ENCODE measurements around the gene FOLR2. TPM values are rescaled to one million over a fixed set of nuclear protein-coding genes. Genes with fewer than 3 reads are reported as not detected.
A peak's percentile ranks its signal among the peaks of the same experiment; 100 is the strongest.
"Not testable (repeated sequence)": the region's sequence is repeated elsewhere in the genome, so short reads cannot be mapped to it uniquely, and the experiment has no call there.

The FOLR2 gene
- total RNA-seq, 5 donors from 2014 or later (not counting 1 experiment from before 2014, with no cell fraction given), result not detected

- ATAC-seq (replicated peaks in 1 of 4) (no peak), DNase-seq (no peak)
- no peak overlapping the region for H3K4me3 Mint-ChIP-seq
- peaks cover 0 to 8% of the 10 kb centered on the region in 2 donors for H3K27me3 Mint-ChIP-seq
- ChIA-PET CTCF (no interaction called here), POLR2A (no interaction called here)
- Histone ChIP-seq H3K4me3 (ENCODE audit: control insufficient read depth in 1 of 2, extremely low read depth in 1 of 2, low read length in 1 of 2) (no peak overlapping the region), H3K36me3 (ENCODE audit: control insufficient read depth in 2 of 2, extremely low read depth in 1 of 2, insufficient read depth in 1 of 2, low read length in 1 of 2) (no peaks in the 10 kb centered on the region), H3K9me3 (no peaks in the 10 kb centered on the region), H3K27ac (ENCODE audit: low read length) (no peak overlapping the region), H3K27me3 (replicated peaks in 1 of 2; ENCODE audit: control insufficient read depth in 2 of 2, extremely low read depth in 1 of 2, insufficient read depth in 2 of 2, low read length in 1 of 2) (peaks cover 0 to 5% of the 10 kb centered on the region in 2 experiments), H3K4me1 (ENCODE audit: control insufficient read depth in 1 of 2, extremely low read depth in 1 of 2, insufficient read depth in 2 of 2, low read length in 2 of 2) (no peaks in the 10 kb centered on the region)
- WGBS (ENCODE audit: insufficient coverage), result 11% methylated on average over 1 of the region's 2 CpGs
- H3K9me3 Mint-ChIP-seq, result no peaks in the 10 kb centered on the region
- H3K27ac Mint-ChIP-seq, result no peak overlapping the region
- no peaks in the 10 kb centered on the region for H3K4me1 Mint-ChIP-seq
- no peaks in the 10 kb centered on the region for H3K36me3 Mint-ChIP-seq
Measured at GRCh38 chr11:72203163-72203562, 13.4 kb upstream of the FOLR2 start.

GRCh38 chr11:72204886-72205285 lies 11.7 kb upstream of the FOLR2 start:
- CTCF ChIA-PET, result no interaction called here
- Mint-ChIP-seq H3K27ac (no peak overlapping the region), H3K27me3 (peaks cover 5 to 21% of the 10 kb centered on the region in 2 donors), H3K4me3 (no peak overlapping the region), H3K36me3 (peaks cover 14% of the 10 kb centered on the region), H3K4me1 (no peaks in the 10 kb centered on the region), H3K9me3 (peaks cover 13 to 15% (median 13%) of the 10 kb centered on the region in 3 donors)
- H3K36me3 ChIP-seq (ENCODE audit: control insufficient read depth in 2 of 2, extremely low read depth in 1 of 2, insufficient read depth in 1 of 2, low read length in 1 of 2), result no peaks in the 10 kb centered on the region
- ATAC-seq (replicated peaks in 1 of 4) (no peak), DNase-seq (no peak)
- peaks cover 0 to 5% of the 10 kb centered on the region in 2 experiments for H3K27me3 ChIP-seq (replicated peaks in 1 of 2; ENCODE audit: control insufficient read depth in 2 of 2, extremely low read depth in 1 of 2, insufficient read depth in 2 of 2, low read length in 1 of 2)
- no peak overlapping the region for H3K27ac ChIP-seq (ENCODE audit: low read length)
- peaks cover 2% of the 10 kb centered on the region for H3K9me3 ChIP-seq
- POLR2A ChIA-PET, result no interaction called here
- no peaks in the 10 kb centered on the region for H3K4me1 ChIP-seq (ENCODE audit: control insufficient read depth in 1 of 2, extremely low read depth in 1 of 2, insufficient read depth in 2 of 2, low read length in 2 of 2)
- H3K4me3 ChIP-seq (ENCODE audit: control insufficient read depth in 1 of 2, extremely low read depth in 1 of 2, low read length in 1 of 2), result no peak overlapping the region

- H3K4me3 Mint-ChIP-seq; H3K27me3 ChIP-seq (replicated peaks in 1 of 2; ENCODE audit: control insufficient read depth in 2 of 2, extremely low read depth in 1 of 2, insufficient read depth in 2 of 2, low read length in 1 of 2); POLR2A ChIA-PET; H3K27ac ChIP-seq (ENCODE audit: low read length); H3K36me3 ChIP-seq (ENCODE audit: control insufficient read depth in 2 of 2, extremely low read depth in 1 of 2, insufficient read depth in 1 of 2, low read length in 1 of 2); DNase-seq; H3K9me3 ChIP-seq; H3K4me1 ChIP-seq (ENCODE audit: control insufficient read depth in 1 of 2, extremely low read depth in 1 of 2, insufficient read depth in 2 of 2, low read length in 2 of 2); H3K4me3 ChIP-seq (ENCODE audit: control insufficient read depth in 1 of 2, extremely low read depth in 1 of 2, low read length in 1 of 2); ATAC-seq (replicated peaks in 1 of 4); H3K4me1 Mint-ChIP-seq: not testable (repeated sequence)
- H3K27ac Mint-ChIP-seq, result peak overlapping the region in 1 of 2 donors; percentile 53
- CTCF ChIA-PET, result interaction anchor here in 1 of 2 donors (0.6 kb wide), 1 partner anchor 683 kb away, joined by 3 read pairs; no protein-coding TSS in a partner anchor
- peaks cover 16 to 19% (median 16%) of the 10 kb centered on the region in 3 donors for H3K9me3 Mint-ChIP-seq
- H3K36me3 Mint-ChIP-seq, result peaks cover 18% of the 10 kb centered on the region
- peaks cover 10 to 26% of the 10 kb centered on the region in 2 donors for H3K27me3 Mint-ChIP-seq
- no CpG with 5 or more reads among the region's 2 CpGs for WGBS (ENCODE audit: insufficient coverage)
Measured at GRCh38 chr11:72206794-72207193, 9.8 kb upstream of the FOLR2 start.

GRCh38 chr11:72208281-72208680 lies 8.3 kb upstream of the FOLR2 start:
- CTCF ChIA-PET, result interaction anchor here in 1 of 2 donors (0.9 kb wide), 1 partner anchor 58 kb away, joined by 3 read pairs; no protein-coding TSS in a partner anchor
- POLR2A ChIA-PET, result no interaction called here
- no peak overlapping the region for H3K4me3 ChIP-seq (ENCODE audit: control insufficient read depth in 1 of 2, extremely low read depth in 1 of 2, low read length in 1 of 2)
- Mint-ChIP-seq H3K4me3 (no peak overlapping the region), H3K27ac (no peak overlapping the region), H3K4me1 (no peaks in the 10 kb centered on the region), H3K36me3 (peaks cover 18% of the 10 kb centered on the region), H3K9me3 (peaks cover 16 to 19% (median 16%) of the 10 kb centered on the region in 3 donors), H3K27me3 (peaks cover 10 to 27% of the 10 kb centered on the region in 2 donors)
- H3K27me3 ChIP-seq (replicated peaks in 1 of 2; ENCODE audit: control insufficient read depth in 2 of 2, extremely low read depth in 1 of 2, insufficient read depth in 2 of 2, low read length in 1 of 2), result peaks cover 0 to 9% of the 10 kb centered on the region in 2 experiments
- H3K27ac ChIP-seq (ENCODE audit: low read length), result no peak overlapping the region
- ATAC-seq (replicated peaks in 1 of 4) (no peak), DNase-seq (no peak)
- no peaks in the 10 kb centered on the region for H3K4me1 ChIP-seq (ENCODE audit: control insufficient read depth in 1 of 2, extremely low read depth in 1 of 2, insufficient read depth in 2 of 2, low read length in 2 of 2)
- H3K9me3 ChIP-seq, result peaks cover 2% of the 10 kb centered on the region
- 83% methylated on average over 2 of the region's 3 CpGs for WGBS (ENCODE audit: insufficient coverage)
- no peaks in the 10 kb centered on the region for H3K36me3 ChIP-seq (ENCODE audit: control insufficient read depth in 2 of 2, extremely low read depth in 1 of 2, insufficient read depth in 1 of 2, low read length in 1 of 2)

- ATAC-seq (replicated peaks in 1 of 4) (no peak), DNase-seq (no peak)
- H3K9me3 ChIP-seq, result peaks cover 2% of the 10 kb centered on the region
- ChIA-PET CTCF (no interaction called here), POLR2A (no interaction called here)
- H3K27me3 ChIP-seq (replicated peaks in 1 of 2; ENCODE audit: control insufficient read depth in 2 of 2, extremely low read depth in 1 of 2, insufficient read depth in 2 of 2, low read length in 1 of 2), result peaks cover 0 to 9% of the 10 kb centered on the region in 2 experiments
- no peaks in the 10 kb centered on the region for H3K4me1 Mint-ChIP-seq
- H3K36me3 ChIP-seq (ENCODE audit: control insufficient read depth in 2 of 2, extremely low read depth in 1 of 2, insufficient read depth in 1 of 2, low read length in 1 of 2), result no peaks in the 10 kb centered on the region
- peaks cover 16 to 19% (median 16%) of the 10 kb centered on the region in 3 donors for H3K9me3 Mint-ChIP-seq
- 100% methylated on average over 1 of the region's 4 CpGs for WGBS (ENCODE audit: insufficient coverage)
- H3K4me3 ChIP-seq (ENCODE audit: control insufficient read depth in 1 of 2, extremely low read depth in 1 of 2, low read length in 1 of 2), result no peak overlapping the region
- H3K27ac Mint-ChIP-seq, result no peak overlapping the region
- H3K4me1 ChIP-seq (ENCODE audit: control insufficient read depth in 1 of 2, extremely low read depth in 1 of 2, insufficient read depth in 2 of 2, low read length in 2 of 2), result no peaks in the 10 kb centered on the region
- H3K27ac ChIP-seq (ENCODE audit: low read length), result no peak overlapping the region
- H3K36me3 Mint-ChIP-seq, result peaks cover 18% of the 10 kb centered on the region
- H3K4me3 Mint-ChIP-seq, result no peak overlapping the region
- peaks cover 10 to 27% of the 10 kb centered on the region in 2 donors for H3K27me3 Mint-ChIP-seq
Measured at GRCh38 chr11:72209101-72209500, 7.5 kb upstream of the FOLR2 start.

- H3K36me3 ChIP-seq (ENCODE audit: control insufficient read depth in 2 of 2, extremely low read depth in 1 of 2, insufficient read depth in 1 of 2, low read length in 1 of 2), result no peaks in the 10 kb centered on the region
- Mint-ChIP-seq H3K4me3 (no peak overlapping the region), H3K4me1 (peaks cover 7 to 15% (median 10%) of the 10 kb centered on the region in 3 donors), H3K27me3 (peaks cover 20 to 24% of the 10 kb centered on the region in 2 donors), H3K36me3 (no peaks in the 10 kb centered on the region), H3K9me3 (no peaks in the 10 kb centered on the region), H3K27ac (no peak overlapping the region)
- peaks cover 0 to 22% of the 10 kb centered on the region in 2 experiments for H3K27me3 ChIP-seq (replicated peaks in 1 of 2; ENCODE audit: control insufficient read depth in 2 of 2, extremely low read depth in 1 of 2, insufficient read depth in 2 of 2, low read length in 1 of 2)
- no peak for DNase-seq
- H3K9me3 ChIP-seq, result no peaks in the 10 kb centered on the region
- H3K27ac ChIP-seq (ENCODE audit: low read length), result no peak overlapping the region
- CTCF ChIA-PET, result no interaction called here
- peaks cover 5 to 9% of the 10 kb centered on the region in 2 experiments for H3K4me1 ChIP-seq (ENCODE audit: control insufficient read depth in 1 of 2, extremely low read depth in 1 of 2, insufficient read depth in 2 of 2, low read length in 2 of 2)
- ATAC-seq (replicated peaks in 1 of 4), result no peak
- 11% methylated on average over 2 of the region's 2 CpGs for WGBS (ENCODE audit: insufficient coverage)
- no peak overlapping the region for H3K4me3 ChIP-seq (ENCODE audit: control insufficient read depth in 1 of 2, extremely low read depth in 1 of 2, low read length in 1 of 2)
- POLR2A ChIA-PET, result no interaction called here
Measured at GRCh38 chr11:72217841-72218240, 1.2 kb downstream of the FOLR2 start.

Data from T-cell (primary cell).